Peyer's patch (tissue), 4 donors: ENCODE measurements around the gene SHANK1.

ENCODE experiments used
- POLR2A ChIP-seq, 2 donors: fragments of 450-650 bp; IDR thresholded peaks; one replicate each; pipeline ENCODE4 v1.5.1; 2017; ENCODE audit warnings: antibody characterized with exemption in 2 of 2, mild to moderate bottlenecking in 2 of 2, moderate library complexity in 2 of 2
- TF ChIP-seq, protein P1 (sequence below), 6 experiments: fragments of 450-650 bp in 4 of 6; fragments of 200-600 bp in 2 of 6; sonication (generic) in 1 of 6; IDR thresholded peaks; one replicate each; pipeline ENCODE4 v1.5.1; 2017 to 2019; ENCODE audit warnings: antibody characterized with exemption in 6 of 6, mild to moderate bottlenecking in 3 of 6, moderate library complexity in 1 of 6

DNA sequence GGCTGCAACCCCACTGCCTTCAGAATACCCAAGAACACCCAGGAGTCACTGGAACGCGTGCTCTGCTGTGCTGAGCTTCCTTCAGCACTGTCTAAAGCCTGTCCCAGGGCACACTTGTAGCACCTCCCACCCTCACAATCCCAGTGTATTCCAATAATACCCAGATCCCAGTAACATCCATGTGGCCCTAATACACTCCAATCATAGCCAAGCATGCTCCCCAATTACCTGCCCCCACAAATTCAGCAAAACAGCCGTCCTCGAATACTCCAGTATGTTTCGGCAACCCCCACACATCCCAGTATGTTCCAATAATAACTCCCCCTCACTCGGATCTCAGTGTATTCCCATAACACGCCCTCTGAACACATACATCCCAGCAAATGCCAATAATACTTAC lies 29.2 kb downstream of the SHANK1 start:
- TF ChIP-seq, protein P1, sequence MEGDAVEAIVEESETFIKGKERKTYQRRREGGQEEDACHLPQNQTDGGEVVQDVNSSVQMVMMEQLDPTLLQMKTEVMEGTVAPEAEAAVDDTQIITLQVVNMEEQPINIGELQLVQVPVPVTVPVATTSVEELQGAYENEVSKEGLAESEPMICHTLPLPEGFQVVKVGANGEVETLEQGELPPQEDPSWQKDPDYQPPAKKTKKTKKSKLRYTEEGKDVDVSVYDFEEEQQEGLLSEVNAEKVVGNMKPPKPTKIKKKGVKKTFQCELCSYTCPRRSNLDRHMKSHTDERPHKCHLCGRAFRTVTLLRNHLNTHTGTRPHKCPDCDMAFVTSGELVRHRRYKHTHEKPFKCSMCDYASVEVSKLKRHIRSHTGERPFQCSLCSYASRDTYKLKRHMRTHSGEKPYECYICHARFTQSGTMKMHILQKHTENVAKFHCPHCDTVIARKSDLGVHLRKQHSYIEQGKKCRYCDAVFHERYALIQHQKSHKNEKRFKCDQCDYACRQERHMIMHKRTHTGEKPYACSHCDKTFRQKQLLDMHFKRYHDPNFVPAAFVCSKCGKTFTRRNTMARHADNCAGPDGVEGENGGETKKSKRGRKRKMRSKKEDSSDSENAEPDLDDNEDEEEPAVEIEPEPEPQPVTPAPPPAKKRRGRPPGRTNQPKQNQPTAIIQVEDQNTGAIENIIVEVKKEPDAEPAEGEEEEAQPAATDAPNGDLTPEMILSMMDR (IDR thresholded peaks at IDR 0.05) = no peak
- TF ChIP-seq POLR2A (IDR thresholded peaks at IDR 0.05) = no peak
